ENCODE measurements around the gene POMP.
"Not testable (repeated sequence)": the region's sequence is repeated elsewhere in the genome, so short reads cannot be mapped to it uniquely, and the experiment has no call there.

POMP gene

DNA sequence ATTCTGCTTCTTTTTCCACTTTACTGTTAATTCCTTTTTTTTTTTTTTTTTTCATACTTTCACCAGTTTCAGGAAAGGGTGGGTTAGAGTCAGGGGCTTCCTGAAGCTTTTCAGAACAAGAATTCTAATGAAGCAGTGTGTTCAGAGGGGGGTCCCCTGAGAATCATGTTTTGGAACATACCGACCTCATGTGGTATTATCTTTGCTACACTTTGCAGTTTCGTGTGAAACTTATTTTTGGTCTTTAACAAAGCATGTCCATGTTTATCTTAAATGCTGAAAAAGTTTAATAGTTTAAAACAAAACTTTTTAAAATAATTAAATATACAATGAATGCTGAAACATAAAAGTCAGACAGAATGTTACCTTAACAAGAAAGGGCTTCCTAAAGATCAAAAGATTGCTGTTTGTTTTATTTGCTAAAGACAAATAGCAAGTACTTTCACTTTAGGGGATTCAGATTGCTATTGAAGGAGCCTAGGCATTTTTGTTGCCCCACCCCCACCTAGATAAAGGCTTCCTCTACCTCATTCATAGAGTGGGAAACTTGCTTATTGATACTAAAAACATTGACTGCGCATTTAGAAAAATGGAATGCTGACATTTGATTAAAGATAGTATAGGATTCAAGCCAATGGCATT lies 21.1 kb upstream of the POMP start:
- no peak for DNase-seq

- no peak for DNase-seq
These were observed 20.2 kb upstream of the POMP start for GRCh38 chr13:28638756-28639155.

DNA sequence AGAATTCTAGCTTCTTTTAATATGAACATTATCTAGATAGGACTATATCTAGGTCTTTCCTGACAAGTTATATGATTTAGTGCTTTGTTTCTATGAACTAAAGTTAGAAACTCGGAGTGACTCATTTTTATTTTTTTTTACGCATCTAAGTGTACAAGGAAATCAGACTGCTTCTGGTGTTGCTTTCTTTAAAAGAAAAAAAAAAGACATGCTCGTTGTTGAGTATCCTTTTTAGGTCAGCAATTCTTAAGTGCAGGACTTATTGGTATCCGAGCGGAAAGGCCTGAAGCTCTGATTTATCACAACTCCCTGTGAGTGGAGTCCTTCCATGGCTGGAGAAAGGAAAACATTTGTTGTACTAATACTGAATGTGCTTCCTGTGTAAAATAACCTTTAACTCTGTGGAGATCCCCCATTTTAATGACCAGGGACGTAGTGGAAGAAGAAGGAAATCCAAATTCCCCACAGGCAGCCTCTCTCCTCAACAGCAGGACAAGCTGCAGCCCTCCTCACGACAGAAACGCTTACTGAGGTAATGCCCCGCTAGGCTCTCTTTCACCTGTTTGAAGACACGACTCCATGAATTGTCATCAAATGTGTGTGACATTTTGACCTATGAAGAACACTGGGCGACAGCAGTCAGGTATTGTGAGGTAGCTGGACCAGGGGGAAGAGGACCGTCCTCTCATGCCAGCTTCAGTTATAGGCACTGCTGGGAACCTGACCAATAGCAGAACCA lies 17.9 kb upstream of the POMP start:
- DNase-seq, result no peak

DNA sequence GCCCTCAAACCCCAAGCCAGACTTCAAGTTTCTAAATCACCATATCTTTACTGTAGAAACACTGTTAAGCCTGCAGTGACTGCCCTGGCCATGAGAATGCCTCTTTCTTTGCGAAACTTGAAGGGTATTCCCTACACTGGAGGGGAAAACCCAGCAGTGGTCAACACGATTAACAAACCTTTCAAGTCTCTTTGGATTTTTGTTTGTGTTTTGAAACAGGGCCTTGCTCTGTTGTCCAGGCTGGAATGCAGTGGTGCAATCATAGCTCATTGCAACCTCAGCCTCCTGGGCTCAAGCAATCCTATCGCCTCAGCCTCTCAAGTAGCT lies 17.4 kb upstream of the POMP start:
- DNase-seq, result no peak

- no peak for DNase-seq
These were observed 8.6 kb upstream of the POMP start for GRCh38 chr13:28650284-28650683.

- no peak for DNase-seq
These were observed 7.0 kb upstream of the POMP start for GRCh38 chr13:28651810-28652401.

GRCh38 chr13:28653111-28653510 lies 5.8 kb upstream of the POMP start:
- no peak for DNase-seq

- no peak for DNase-seq
These were observed 4.7 kb upstream of the POMP start for GRCh38 chr13:28654276-28654675.

GRCh38 chr13:28655561-28655960 lies 3.4 kb upstream of the POMP start:
- no peak for DNase-seq

DNA sequence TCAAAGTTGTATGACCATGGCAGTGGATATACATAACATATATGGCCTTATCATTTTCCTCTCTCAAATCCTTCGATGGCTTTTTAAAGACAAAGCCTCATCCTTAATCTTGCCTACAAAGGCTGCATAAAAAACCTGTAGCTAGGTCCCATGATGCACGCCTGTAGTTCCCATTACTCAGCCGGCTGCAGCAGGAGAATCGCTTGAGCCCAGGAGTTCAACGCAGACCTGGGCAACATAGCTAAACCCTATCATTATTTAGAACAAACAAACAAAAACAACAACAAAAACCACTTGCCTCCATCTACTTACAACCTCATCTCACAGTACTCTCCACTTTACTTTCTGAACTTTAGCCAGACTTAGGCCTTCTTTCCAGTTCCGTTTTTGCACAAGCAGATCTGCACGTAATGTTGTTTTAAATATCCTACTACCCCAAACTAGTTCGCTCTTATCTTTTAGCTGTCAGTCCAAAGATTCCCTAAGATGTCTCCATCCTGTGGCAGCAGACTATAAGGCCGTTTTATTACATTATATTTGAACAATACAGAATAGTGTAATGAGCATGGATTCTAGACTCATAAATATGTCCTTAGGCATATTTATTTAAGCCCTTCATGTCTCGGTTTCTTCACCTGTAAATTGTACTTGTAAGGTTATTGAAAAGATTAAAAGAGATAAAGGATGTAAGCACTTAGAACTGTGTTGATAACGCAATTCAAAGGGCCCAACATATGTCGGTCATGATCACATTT lies 969 bp upstream of the POMP start:
- no peak for DNase-seq

DNA sequence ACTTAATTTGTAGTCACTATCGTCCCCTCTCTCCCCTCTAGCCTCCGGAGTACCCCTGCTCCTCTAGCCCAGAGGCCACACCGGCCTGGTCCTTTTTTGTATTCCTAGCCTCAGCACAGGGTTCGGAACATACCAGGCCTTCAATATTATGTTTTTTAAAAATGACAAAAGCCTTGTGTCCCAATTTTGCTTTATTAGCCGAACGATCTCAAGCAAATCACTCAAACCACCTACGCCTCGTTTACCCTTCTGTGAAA lies 463 bp upstream of the POMP start:
- DNase-seq, result peak in 5 of 56 donors; percentile 3 to 46 (median 27)

DNA sequence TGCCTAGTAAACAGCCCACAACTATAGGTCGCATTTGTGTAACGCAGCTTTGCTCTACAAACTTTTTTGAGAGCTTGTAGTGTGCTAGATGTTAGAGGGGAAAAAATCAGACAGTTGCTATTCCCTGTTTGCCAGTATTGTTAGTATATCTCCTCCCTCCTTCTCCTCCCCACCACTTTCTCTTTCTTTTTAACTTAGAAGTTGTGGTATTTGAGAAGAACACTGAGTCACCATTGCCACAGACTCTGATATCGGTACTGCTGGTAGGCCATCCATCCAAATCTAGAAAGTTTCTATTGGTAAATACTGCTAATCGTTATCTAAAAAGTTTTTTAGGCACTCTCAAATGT lies 666 bp downstream of the POMP start:
- DNase-seq, result no peak

DNA sequence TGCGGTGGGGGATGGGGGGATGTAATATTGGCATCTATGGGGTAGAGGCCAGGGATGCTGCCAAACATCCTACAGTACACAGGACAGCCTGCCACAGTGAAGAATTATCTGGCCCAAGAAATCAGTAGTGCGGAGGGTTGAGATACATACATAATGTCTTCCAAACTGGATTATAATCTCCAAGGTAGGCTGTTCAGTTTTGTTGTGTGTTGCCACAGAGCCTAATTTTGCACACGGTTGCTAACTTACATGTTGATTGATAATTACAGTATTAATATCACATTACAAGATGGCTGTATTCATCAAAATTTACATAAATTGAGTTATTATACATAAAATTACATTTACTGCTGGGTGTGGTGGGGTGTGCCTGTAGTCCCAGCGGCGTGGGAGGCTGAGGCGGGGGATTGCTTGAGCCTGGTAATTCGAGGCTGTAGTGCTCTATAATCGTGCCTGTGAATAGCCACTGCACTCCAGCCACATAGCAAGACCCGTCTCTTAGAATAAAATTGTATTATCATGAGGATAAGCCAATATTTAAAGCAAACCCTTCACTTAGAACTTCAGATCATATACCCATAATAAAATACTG lies 8.1 kb downstream of the POMP start:
- no peak for DNase-seq

DNA sequence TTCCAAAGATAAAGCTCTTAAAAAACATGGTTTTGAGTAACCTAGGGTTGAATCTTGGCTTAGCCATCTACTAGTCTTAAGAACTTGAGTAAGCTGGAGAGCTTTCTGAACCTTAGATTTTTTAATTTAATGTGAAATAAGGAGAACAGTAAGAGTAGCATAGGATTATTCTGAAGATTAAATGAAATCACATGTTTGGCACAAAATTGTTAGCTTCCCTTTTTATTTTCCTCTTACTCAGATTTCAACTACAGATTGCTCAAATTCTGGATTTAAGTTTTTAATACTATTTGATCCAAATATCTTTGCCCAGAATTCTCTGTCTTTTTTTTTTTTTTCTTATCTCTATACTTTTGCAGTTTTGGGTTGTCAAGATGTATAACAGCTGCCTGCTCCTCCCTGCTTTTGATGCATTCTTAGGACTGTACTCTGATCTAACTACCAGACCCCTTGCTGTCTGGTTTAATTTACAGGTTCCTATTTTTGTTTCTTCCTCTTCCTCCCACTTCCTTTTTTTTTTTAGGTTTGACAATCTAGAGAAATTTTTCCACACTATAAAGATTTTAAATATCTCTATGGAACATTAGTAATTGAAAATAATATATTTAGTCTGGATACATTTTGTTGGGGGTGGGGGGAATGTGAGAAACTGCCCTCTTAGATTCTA lies 12.3 kb downstream of the POMP start:
- no peak for DNase-seq

DNA sequence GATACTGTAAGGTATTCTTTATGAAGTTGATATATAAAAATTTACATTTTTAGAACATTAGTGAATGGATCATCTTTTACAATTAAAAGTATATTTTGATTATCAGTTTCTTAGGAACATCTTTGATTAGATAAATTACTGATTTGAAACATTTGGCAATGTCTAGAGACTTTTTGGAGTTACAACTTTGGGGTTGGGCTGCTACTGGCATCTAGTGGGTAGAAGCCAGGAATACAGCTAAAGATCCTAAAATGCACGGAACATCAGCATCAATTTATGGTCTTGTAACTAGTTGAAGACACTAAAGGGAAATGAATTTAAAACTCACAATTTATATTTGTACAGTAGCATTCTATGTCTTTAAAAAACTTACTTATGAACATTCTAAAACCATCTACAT lies 19.9 kb downstream of the POMP start:
- DNase-seq, result no peak

DNA sequence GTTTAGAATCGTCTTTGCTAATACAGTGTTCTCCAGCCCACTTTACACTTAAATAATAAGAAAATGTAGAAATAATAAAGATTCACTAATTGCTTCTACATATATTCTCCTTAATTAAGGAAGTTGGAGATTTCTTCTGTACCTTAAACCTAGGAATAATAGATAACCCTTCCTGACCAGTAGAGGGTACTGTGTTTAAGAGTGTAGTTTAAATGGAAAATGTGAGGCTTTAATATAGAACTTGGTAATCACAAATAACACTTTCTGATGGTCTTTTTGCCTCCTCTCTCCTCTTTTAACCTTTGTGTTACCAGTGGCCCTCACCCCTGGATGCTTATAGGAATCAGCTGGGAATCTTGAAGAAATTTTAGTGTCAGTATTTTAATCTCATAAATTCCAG lies 20.7 kb downstream of the POMP start:
- no peak for DNase-seq

- DNase-seq, result no peak
These were observed 21.6 kb downstream of the POMP start for GRCh38 chr13:28680541-28680940.

GRCh38 chr13:28683169-28683568 lies 24.2 kb downstream of the POMP start:
- not testable (repeated sequence) for DNase-seq

DNA sequence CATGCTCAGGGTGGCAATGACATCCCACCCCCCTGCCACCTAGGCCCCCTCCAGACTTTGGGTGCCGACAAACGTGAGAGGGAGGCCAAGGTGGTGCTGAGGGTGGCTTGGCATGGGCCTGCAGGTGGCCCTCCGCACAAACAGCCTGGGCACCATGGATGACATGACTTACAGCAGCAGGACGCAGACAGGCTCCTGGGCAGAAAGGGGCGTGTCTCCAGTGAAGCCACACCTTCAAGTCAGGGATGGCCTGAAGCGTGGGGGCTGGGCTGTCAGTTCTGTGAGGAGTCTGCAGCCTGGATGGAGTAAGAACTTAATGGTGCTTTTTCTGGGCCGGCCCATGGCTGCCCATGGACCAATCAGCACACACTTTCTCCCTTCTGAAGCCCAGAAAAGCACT lies 25.3 kb downstream of the POMP start:
- DNase-seq, result peak in 1 of 56 donors; percentile 4

- DNase-seq, result no peak
These were observed 26.2 kb downstream of the POMP start for GRCh38 chr13:28685114-28685513.

DNA sequence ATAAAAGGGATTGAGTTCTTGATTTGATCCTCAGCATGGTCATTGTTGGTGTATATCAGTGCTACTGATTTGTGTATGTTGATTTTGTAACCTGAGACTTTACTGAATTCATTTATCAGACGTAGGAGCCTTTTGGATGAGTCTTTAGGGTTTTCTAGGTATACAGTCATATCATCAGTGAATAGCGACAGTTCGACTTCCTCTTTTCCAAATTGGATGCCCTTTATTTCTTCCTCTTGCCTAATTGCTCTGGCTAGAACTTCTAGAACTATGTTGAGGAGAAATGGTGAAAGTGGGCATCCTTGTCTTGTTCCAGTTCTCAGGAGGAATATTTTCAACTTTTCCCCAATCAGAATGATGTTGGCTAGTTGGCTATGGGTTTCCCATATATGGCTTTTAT lies 27.0 kb downstream of the POMP start:
- no peak for DNase-seq

Data from nucleus accumbens (tissue), 56 donors.